ENCODE measurements around the gene SLC18A2.
A peak's percentile ranks its signal among the peaks of the same experiment; 100 is the strongest.

The SLC18A2 gene

GRCh38 chr10:117320050-117320665 lies 79.2 kb downstream of the SLC18A2 start:
- peak; percentile 21 for DNase-seq

- DNase-seq, result no peak
Measured at GRCh38 chr10:117322260-117322659, 81.3 kb downstream of the SLC18A2 start.

- no peak for DNase-seq
Measured at GRCh38 chr10:117324367-117324766, 83.5 kb downstream of the SLC18A2 start.

GRCh38 chr10:117327262-117327661 lies 86.3 kb downstream of the SLC18A2 start:
- DNase-seq, result no peak
